A549 treated with Hydrocortisone at 1 μM for 4 hours (cell line): ENCODE data around the gene THEM4. TPM values are rescaled to one million over a fixed set of nuclear protein-coding genes. Genes with fewer than 3 reads are reported as not detected.

Experiments used
- total RNA-seq: library from RNA; stranded (reverse); fragments of 200-300 nt; extraction: Qiagen RNA extraction; gene quantifications from 5 replicates; pipeline ENCODE4 v1.2.3, GENCODE V29; 2022

The THEM4 gene
- total RNA-seq = 13.0 to 14.7 TPM (median 13.2 TPM) in 5 replicates

DNA sequence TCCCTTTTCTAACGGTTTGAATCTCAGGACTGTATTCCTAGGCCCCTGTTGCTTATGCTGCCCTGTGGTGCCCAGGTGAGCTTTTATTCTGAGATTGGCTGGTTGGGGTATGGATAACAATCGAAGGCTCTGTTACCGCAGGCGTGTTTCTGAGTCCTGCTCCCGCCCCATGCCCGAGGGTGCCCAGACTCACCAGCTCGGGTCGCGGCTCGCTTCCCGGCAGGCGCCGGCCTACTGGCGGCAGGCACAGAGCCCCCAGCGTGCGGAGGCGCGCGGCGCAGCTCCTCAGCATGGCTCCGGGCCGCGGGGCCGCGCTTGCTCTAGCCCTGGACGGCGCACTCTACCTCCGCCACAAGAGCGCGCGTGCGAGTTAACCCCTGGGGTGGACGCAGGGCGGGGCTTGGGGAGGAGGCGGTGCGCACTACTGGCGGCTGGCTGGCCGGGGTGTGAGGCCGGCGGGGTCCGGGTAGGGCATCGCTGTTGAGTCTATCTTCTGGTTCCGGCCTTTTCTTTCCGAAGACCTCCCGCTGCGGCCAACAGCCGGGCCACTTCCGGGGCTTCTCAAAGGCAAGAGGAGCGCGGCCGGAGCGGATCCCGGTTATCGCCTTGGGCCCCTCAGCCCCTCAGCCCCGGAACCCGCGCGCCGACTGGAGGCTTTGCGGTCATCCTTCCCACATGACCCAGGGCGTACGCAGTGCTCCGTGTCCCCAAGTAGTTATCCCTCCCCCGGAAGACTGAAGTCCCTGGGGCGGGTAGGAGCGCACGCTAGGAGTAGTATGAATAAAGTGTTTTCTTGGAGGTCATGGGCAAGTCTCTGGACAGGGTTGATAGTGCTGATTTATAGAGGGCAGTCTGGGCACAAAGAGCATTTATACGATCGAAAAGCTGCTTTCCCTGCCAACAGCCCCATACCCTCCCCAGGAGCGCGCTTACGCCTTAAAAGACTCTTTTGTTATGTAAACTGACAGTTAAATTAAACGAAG, at the start of gene THEM4:
THEM4 (minus strand) TSS at position 345 of the 983 bp plus-strand sequence; CDS start at position 292, 53 bp downstream.

DNA sequence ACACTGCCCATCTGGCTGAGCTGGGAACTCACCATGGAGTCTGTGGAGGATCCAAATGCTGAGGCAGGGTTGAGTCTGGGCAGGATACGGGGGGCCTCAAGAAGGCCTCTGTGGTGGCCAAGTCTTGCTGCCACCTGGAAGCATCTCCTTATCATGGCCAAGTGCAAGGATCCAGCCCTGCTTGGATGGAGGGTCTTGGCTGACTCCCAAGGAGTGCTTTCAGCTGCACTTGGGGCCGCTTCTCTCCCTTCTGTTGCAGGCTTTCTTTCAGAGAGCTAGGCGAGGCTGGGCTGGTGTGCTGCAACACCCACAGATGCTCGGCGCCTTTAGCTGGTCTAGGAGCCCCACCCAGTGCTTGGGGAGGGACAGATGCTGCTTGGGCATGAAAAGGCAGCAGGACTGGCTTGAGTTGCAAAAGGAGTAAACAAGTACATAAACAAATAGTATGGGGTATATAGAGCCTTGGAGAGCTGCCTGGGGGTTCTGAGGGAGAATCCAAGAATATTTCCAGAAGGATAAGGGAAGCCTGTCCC, 55.8 kb downstream of the THEM4 start, which contains the start of gene THEM5:
THEM5 (minus strand) TSS at position 302 of the 533 bp plus-strand sequence; CDS start at position 155, 147 bp downstream.

DNA sequence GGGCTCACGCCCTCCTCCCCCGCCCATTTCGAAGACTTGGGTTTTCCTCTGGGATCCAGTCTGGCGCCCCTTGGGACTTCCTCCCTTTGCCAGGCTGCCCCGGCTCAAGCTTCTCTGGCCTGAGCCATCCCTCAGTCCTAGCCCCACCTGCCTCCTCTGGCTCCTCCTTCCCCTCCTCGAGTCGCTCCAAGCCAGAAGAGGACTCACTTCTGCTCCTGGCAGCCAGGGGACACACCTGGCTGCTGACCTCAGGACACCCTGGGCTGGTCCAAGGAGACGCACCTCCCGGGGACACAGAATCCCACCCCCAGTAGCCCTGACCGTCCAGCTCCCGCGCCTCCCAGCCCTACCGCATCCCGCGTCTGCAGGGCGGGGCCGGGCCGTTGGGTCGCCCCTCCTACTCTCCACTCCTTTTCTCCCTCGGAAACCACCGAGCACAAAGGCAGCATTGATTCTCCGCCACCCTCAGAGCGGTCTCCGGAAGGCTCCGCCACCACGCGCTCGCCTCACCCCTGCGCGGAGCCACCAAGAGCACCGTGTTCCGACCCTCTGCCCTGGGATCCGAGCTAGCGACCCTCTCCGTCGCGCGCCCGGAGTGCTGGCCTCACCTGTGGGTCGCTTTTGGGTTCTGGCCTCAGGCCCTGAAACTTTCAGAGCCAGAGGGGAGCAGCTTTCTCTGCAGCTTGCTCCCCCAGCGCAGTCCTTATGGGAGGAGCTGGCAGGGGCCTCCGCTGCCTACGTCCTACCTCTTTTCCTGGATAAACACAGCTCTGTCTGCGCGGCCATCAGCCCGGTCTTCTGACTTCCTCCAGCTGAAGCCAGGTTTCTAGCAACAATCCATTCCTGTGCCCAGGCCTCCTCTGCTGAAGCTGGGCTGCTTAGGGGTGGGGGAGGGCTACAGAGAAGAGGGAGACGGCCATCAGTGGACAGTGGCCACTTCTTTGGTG, 69.6 kb downstream of the THEM4 start, which contains the start of gene C2CD4D:
C2CD4D (minus strand) TSS at position 364 of the 947 bp plus-strand sequence. CDS start 831 bp downstream, outside the sequence.

DNA sequence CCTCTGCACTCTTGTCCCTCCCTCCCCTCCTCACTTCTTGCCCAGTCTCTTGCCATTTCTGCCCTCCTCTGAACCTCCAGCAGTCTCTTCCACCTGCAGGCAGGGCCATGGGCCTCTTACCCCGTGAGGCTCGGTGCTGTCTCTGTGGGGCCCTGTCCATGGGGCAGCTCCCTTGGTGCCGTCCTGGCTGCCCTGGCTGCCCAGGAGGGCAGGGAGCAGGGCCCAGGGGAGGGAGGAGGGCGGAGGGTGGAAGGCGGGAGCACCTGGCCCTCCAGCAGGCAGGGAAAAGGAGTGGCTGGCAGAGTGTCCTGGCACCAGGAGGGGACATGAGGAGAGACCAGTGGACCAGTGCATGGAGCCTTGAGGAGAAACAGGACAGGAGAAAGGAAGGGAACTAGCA, 77.7 kb downstream of the THEM4 start, which contains the start of gene RORC:
RORC (minus strand) TSS at position 198 of the 400 bp plus-strand sequence; CDS start at position 160, 38 bp downstream.

Other genes with a start within 250 kb of the THEM4 start
- not detected in 5 replicates for gene CELF3, start 192.7 kb downstream of the THEM4 start, total RNA-seq
- 0.41 TPM in 1 of 5 replicates, not detected in the others for gene RIIAD1, start 188.0 kb downstream of the THEM4 start, total RNA-seq
- 68.3 to 87.8 TPM (median 85.6 TPM) in 5 replicates for gene MRPL9, start 146.0 kb downstream of the THEM4 start, total RNA-seq
- 5.5 to 7.3 TPM (median 5.8 TPM) in 5 replicates for gene TDRKH, start 119.0 kb downstream of the THEM4 start, total RNA-seq
- gene LINGO4, start 104.1 kb downstream of the THEM4 start, total RNA-seq = not detected in 5 replicates
- gene RORC, start 77.7 kb downstream of the THEM4 start, total RNA-seq = 0.05 to 0.13 TPM (median 0.08 TPM) in 4 of 5 replicates, not detected in the other
- not detected in 5 replicates for gene C2CD4D, start 69.7 kb downstream of the THEM4 start, total RNA-seq
- not detected in 5 replicates for gene THEM5, start 55.8 kb downstream of the THEM4 start, total RNA-seq
- 1,665 to 2,678 TPM (median 2,486 TPM) in 5 replicates for gene S100A10, start 84.3 kb upstream of the THEM4 start, total RNA-seq
- 1,506 to 1,968 TPM (median 1,956 TPM) in 5 replicates for gene S100A11, start 127.5 kb upstream of the THEM4 start, total RNA-seq
- gene TCHHL1, start 179.6 kb upstream of the THEM4 start, total RNA-seq = not detected in 5 replicates
- gene TCHH, start 205.9 kb upstream of the THEM4 start, total RNA-seq = 0.16 to 0.30 TPM (median 0.29 TPM) in 5 replicates
- 0.02 TPM in 1 of 5 replicates, not detected in the others for gene RPTN, start 249.7 kb upstream of the THEM4 start, total RNA-seq